ENCODE results near the gene SSBP2.

DNA sequence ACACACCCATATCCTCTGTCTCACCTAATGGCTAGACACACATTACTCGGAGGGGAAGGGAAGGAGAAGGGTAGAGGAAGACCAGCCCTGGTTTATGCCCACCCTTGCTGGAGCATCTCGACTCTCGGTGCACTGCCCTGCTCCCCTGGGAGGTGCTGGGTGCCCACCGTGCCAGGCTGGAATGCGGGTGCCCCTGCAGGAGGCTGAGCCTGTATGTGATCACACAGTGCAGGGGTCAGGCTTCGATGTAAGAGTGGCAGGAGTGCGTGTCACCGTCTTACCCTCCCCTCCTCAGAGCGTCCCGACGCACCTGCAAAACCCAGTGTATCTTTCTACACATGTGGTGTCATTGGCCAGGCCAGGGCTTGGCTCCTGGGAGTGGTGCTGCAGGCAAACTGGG lies 349.6 kb downstream of the SSBP2 start:
- TF ChIP-seq, protein P1, sequence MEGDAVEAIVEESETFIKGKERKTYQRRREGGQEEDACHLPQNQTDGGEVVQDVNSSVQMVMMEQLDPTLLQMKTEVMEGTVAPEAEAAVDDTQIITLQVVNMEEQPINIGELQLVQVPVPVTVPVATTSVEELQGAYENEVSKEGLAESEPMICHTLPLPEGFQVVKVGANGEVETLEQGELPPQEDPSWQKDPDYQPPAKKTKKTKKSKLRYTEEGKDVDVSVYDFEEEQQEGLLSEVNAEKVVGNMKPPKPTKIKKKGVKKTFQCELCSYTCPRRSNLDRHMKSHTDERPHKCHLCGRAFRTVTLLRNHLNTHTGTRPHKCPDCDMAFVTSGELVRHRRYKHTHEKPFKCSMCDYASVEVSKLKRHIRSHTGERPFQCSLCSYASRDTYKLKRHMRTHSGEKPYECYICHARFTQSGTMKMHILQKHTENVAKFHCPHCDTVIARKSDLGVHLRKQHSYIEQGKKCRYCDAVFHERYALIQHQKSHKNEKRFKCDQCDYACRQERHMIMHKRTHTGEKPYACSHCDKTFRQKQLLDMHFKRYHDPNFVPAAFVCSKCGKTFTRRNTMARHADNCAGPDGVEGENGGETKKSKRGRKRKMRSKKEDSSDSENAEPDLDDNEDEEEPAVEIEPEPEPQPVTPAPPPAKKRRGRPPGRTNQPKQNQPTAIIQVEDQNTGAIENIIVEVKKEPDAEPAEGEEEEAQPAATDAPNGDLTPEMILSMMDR (IDR thresholded peaks at IDR 0.05), result no peak
- TF ChIP-seq POLR2A (IDR thresholded peaks at IDR 0.05), result no peak
